GM12878 (cell line): Measurements from ENCODE around the gene KLF6. TPM values are rescaled to one million over a fixed set of nuclear protein-coding genes. Genes with fewer than 3 reads are reported as not detected.
A peak's percentile ranks its signal among the peaks of the same experiment; 100 is the strongest.

Experiments
- ATAC-seq: fragments of 200-7000 bp; cut with Tn5 transposase; 3 replicates; pipeline ENCODE4 v1.9.1; 2020; ENCODE audit warnings: mild to moderate bottlenecking, moderate library complexity
- BruUV-seq: library from RNA; stranded (reverse); fragments of 400-500 nt; replicated peaks from 2 replicates; lab custom pipeline; 2021; lab: Mats Ljungman, UMichigan
- CTCF ChIA-PET: fragments of 300-600 bp; sonication (Branson Sonifier 250); formaldehyde crosslinking; extraction: SDS; loops from one replicate; lab custom pipeline; 2021; ENCODE audit warnings: inconsistent platforms; lab: Yijun Ruan, JAX
- POLR2A ChIA-PET: fragments of 350-600 bp; formaldehyde crosslinking; extraction: SDS; loops from one replicate; lab custom pipeline; 2021; ENCODE audit warnings: inconsistent platforms; lab: Charles Lee
- RAD21 ChIA-PET: fragments of 300-600 bp; sonication (Branson Sonifier 250); formaldehyde crosslinking; loops from one replicate; lab custom pipeline; 2023; ENCODE audit warnings: antibody characterized with exemption; ENCODE audit not compliant: unreplicated experiment; lab: Charles Lee
- SMC1A ChIA-PET: fragments of 300-600 bp; sonication (Branson Sonifier 250); formaldehyde crosslinking; loops from one replicate; lab custom pipeline; 2023; ENCODE audit not compliant: unreplicated experiment, uncharacterized antibody; lab: Charles Lee
- DNase-seq: peaks from one replicate; pipeline ENCODE4 v3.0.0-alpha.2; 2011; ENCODE audit warnings: low read depth, low spot score
- FAIRE-seq: peaks from 3 replicates; lab custom pipeline; 2011; peaks lifted over from hg19 to GRCh38; lab: Jason Lieb, UNC
- H2AFZ ChIP-seq: 2 replicates; pipeline ENCODE4 v1.6.0; 2011; ENCODE audit warnings: low read depth, low read length, control low read depth; ENCODE audit not compliant: control insufficient read depth
- H3K27ac ChIP-seq: 2 replicates; pipeline ENCODE4 v1.5.1; 2011; ENCODE audit warnings: control low read depth; ENCODE audit not compliant: control insufficient read depth, insufficient read depth
- H3K27me3 ChIP-seq, 2 experiments: replicated peaks in 1 of 2; 2 replicates each; pipeline versions ENCODE4 v1.6.0 to v1.6.1; 2011; ENCODE audit warnings: low read length in 1 of 2; ENCODE audit not compliant: control insufficient read depth in 2 of 2, insufficient read depth in 2 of 2
- H3K36me3 ChIP-seq, 2 experiments: 2 replicates each; pipeline ENCODE4 v1.5.1; 2011; ENCODE audit warnings: low read length in 1 of 2; ENCODE audit not compliant: control insufficient read depth in 2 of 2, insufficient read depth in 2 of 2
- H3K4me1 ChIP-seq: 2 replicates; pipeline ENCODE4 v1.6.1; 2011; ENCODE audit warnings: mild to moderate bottlenecking, low read length, moderate library complexity, mixed read lengths; ENCODE audit not compliant: control insufficient read depth, insufficient read depth
- H3K4me2 ChIP-seq: 2 replicates; pipeline ENCODE4 v1.6.0; 2011; ENCODE audit warnings: control low read depth; ENCODE audit not compliant: control insufficient read depth, insufficient read depth
- H3K4me3 ChIP-seq: fragments of 200-600 bp; sonication (generic); 2 replicates; pipeline ENCODE4 v1.5.1; 2016
- H3K79me2 ChIP-seq: 2 replicates; pipeline ENCODE4 v1.6.0; 2011; ENCODE audit warnings: low read length; ENCODE audit not compliant: control insufficient read depth, insufficient read depth
- H3K9ac ChIP-seq: 2 replicates; pipeline ENCODE4 v1.8.0; 2011; ENCODE audit warnings: low read length, control low read depth, mixed read lengths; ENCODE audit not compliant: control insufficient read depth, insufficient read depth
- H3K9me3 ChIP-seq: replicated peaks from 3 replicates; pipeline ENCODE4 v1.5.1; 2011; ENCODE audit warnings: mild to moderate bottlenecking, low read length; ENCODE audit not compliant: control insufficient read depth, insufficient read depth
- H4K20me1 ChIP-seq: 2 replicates; pipeline ENCODE4 v1.6.0; 2011; ENCODE audit not compliant: control insufficient read depth, insufficient read depth
- EP300 ChIP-seq, 2 experiments: fragments of 150-350 bp in 1 of 2; IDR thresholded peaks; 2 replicates each; pipeline ENCODE4 v1.6.1; 2011 to 2012; ENCODE audit warnings: low read depth in 2 of 2, low read length in 2 of 2, borderline replicate concordance in 1 of 2, improper control_type of control experiment in 1 of 2, inconsistent platforms in 1 of 2; ENCODE audit not compliant: control insufficient read depth in 1 of 2
- KAT2A ChIP-seq: conservative IDR thresholded peaks from 2 replicates; pipeline ENCODE4 v1.6.1; 2011; ENCODE audit warnings: low read depth, low read length; ENCODE audit not compliant: control insufficient read depth
- NR2C2 ChIP-seq: IDR thresholded peaks from 2 replicates; pipeline ENCODE4 v1.6.1; 2011; ENCODE audit warnings: borderline replicate concordance, low read depth; ENCODE audit not compliant: control insufficient read depth, insufficient read length
- POLR2A ChIP-seq: IDR thresholded peaks from 2 replicates; pipeline ENCODE4 v1.6.1; 2011; ENCODE audit warnings: low read depth, mild to moderate bottlenecking, low read length
- POLR2AphosphoS2 ChIP-seq: IDR thresholded peaks from 2 replicates; pipeline ENCODE4 v1.6.1; 2011; ENCODE audit warnings: low read depth, mild to moderate bottlenecking, low read length, improper control_type of control experiment, moderate library complexity
- POLR2AphosphoS5 ChIP-seq: IDR thresholded peaks from 2 replicates; pipeline ENCODE4 v1.6.1; 2011; ENCODE audit warnings: mild to moderate bottlenecking, low read length, inconsistent platforms
- SREBF1 ChIP-seq: IDR thresholded peaks from 2 replicates; pipeline ENCODE4 v1.6.1; 2012; ENCODE audit warnings: mild to moderate bottlenecking, low read length
- WGBS: methylation state at CpG from one replicate; pipeline ENCODE4 v1.1.6; 2016; ENCODE audit warnings: low lambda C conversion rate; ENCODE audit not compliant: insufficient replicate concordance, insufficient coverage; ENCODE audit errors: missing lambda C conversion rate; 5-methylcytosine and 5-hydroxymethylcytosine counted together
- in situ Hi-C: fragments of 300-500 bp; cut with MboI; formaldehyde crosslinking; loops from 9 replicates; pipeline ENCODE4 v1.14.3; 2018; ENCODE audit warnings: mixed read lengths
- intact Hi-C: fragments of 100-400 bp; cut with micrococcal nuclease; formaldehyde crosslinking; loops from one replicate; pipeline ENCODE4 v1.14.2; 2022; ENCODE audit not compliant: unreplicated experiment
- polyA plus RNA-seq, 11 experiments: library from polyadenylated mRNA; depleted of rRNA in 4 of 11; unstranded in 6 of 11; stranded (reverse) in 5 of 11; fragments of >200 nt; fragmentation: Nextera tagmentation in 4 of 11; fragmentation: Illumina TruSeq in 1 of 11; extraction: Ambion mirVana in 4 of 11; extraction: Trizol in 1 of 11; gene quantifications; 1 replicate in 1 of 11; 2 replicates in 10 of 11; pipeline versions ENCODE4 v1.2.1 to v1.2.3, GENCODE V29; 2011 to 2016; ENCODE audit warnings: inconsistent platforms in 2 of 11, missing spikeins in 2 of 11, low read depth in 1 of 11
- total RNA-seq, 4 experiments: library from RNA; depleted of rRNA in 3 of 4; stranded (reverse); fragments of >200 nt in 3 of 4; fragmentation: Illumina TruSeq in 1 of 4; extraction: Trizol in 1 of 4; gene quantifications; 2 replicates each; pipeline versions ENCODE4 v1.2.1 to v1.2.3, GENCODE V29; 2013 to 2021
- TF ChIP-seq, protein P1 (sequence below): fragments of 450-650 bp; IDR thresholded peaks from 2 replicates; pipeline ENCODE4 v1.6.1; 2016; ENCODE audit warnings: mild to moderate bottlenecking

The KLF6 gene
- total and polyA plus RNA-seq, 10 of the 15 experiments (the other 5 are each of a cell fraction or from before 2014, with no cell fraction given): 7.4 to 54.1 (median 23.5) TPM

DNA sequence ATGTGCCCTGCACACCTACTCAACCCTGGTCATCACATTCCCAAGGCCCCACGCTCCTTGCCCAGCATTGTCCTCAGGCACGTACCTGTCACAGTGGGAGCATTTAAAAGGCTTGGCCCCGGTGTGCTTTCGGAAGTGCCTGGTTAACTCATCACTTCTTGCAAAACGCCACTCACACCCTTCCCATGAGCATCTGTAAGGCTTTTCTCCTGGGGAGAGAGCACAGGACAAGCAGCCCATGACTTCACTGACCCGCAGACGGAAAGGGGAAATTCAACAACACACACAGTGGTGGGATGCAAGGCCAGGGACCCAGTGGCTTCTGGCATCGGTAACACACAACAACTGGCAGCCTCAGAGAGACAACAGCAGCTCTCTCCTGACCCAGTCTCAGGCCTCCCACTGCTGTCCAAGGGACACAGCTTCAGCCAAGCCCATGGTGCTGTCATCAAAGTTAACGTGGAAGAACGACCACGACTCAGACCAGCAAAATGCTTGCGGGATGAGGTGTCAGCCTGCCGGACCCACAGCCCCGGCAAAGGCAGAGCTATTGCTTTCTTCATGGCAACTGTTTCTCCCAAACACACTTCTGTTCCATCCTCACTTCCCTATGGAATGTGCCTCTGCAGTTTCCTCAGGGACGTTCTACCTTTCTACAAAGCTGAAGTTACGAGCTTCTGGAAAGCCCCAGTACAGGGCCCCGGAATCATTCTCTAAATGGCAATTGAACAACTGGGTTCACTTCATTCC, 4.8 kb downstream of the KLF6 start:
- DNase-seq (no peak), ATAC-seq (no peak), FAIRE-seq (no peak)
- peak; percentile 43; the same call in 1 of the 2 replicates for TF ChIP-seq POLR2AphosphoS2
- TF ChIP-seq, protein P1, sequence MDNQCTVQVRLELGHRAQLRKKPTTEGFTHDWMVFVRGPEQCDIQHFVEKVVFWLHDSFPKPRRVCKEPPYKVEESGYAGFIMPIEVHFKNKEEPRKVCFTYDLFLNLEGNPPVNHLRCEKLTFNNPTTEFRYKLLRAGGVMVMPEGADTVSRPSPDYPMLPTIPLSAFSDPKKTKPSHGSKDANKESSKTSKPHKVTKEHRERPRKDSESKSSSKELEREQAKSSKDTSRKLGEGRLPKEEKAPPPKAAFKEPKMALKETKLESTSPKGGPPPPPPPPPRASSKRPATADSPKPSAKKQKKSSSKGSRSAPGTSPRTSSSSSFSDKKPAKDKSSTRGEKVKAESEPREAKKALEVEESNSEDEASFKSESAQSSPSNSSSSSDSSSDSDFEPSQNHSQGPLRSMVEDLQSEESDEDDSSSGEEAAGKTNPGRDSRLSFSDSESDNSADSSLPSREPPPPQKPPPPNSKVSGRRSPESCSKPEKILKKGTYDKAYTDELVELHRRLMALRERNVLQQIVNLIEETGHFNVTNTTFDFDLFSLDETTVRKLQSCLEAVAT: 0 out of 2 replicates have a peak, but pooled peaks have one; percentile 19
- TF ChIP-seq SREBF1: no peak
- peak; percentile 66; the same call in 1 of the 2 replicates for TF ChIP-seq POLR2A
- peak; percentile 62 for TF ChIP-seq POLR2AphosphoS5
- TF ChIP-seq EP300 (IDR thresholded peaks at IDR 0.05; ENCODE audit: borderline replicate concordance in 1 of 2, control insufficient read depth in 1 of 2, low read depth in 2 of 2, low read length in 2 of 2): no peak
- peak; percentile 17 for TF ChIP-seq NR2C2
- no peak for TF ChIP-seq KAT2A
- H3K4me3 ChIP-seq: peak overlapping the region; percentile 93
- 69% methylated on average over 17 of the region's 17 CpGs for WGBS
- no TSS peak for BruUV-seq
- H3K9ac ChIP-seq: peak overlapping the region; percentile 98; the same call in 1 of the 2 replicates
- ChIA-PET POLR2A (no interaction called here), SMC1A (interaction anchor here (0.7 to 6.8 kb wide), 8 partner anchors 10 to 155 kb away, joined by 3 to 73 read pairs (median 4); no protein-coding TSS in a partner anchor), RAD21 (interaction anchor here (1.1 to 6.3 kb wide), 6 partner anchors 19 to 122 kb away, joined by 3 to 88 read pairs (median 48); no protein-coding TSS in a partner anchor), CTCF (interaction anchor here (1.0 to 3.4 kb wide), 3 partner anchors 55 to 876 kb away, joined by 3 to 18 read pairs (median 3); no protein-coding TSS in a partner anchor)
- in situ Hi-C loops: loop anchor here (5.0 kb wide), 1 partner anchor 252 kb away; no protein-coding TSS in a partner anchor
- no peaks in the 10 kb centered on the region; the same call in 1 of the 2 replicates for H4K20me1 ChIP-seq
- intact Hi-C loops: loop anchor here (2.0 to 10.0 kb wide), 6 partner anchors 158 to 875 kb away; no protein-coding TSS in a partner anchor
- H3K4me2 ChIP-seq: peak overlapping the region; percentile 12
- peak overlapping the region; percentile 24 for H3K27ac ChIP-seq
- no peaks in the 10 kb centered on the region for H3K9me3 ChIP-seq
- no peaks in the 10 kb centered on the region for H3K27me3 ChIP-seq
- H3K4me1 ChIP-seq: peaks cover 10% of the 10 kb centered on the region
- H2AFZ ChIP-seq: no peak overlapping the region
- peaks cover 73% of the 10 kb centered on the region for H3K79me2 ChIP-seq
- peaks cover 33 to 40% of the 10 kb centered on the region in 2 experiments for H3K36me3 ChIP-seq
